ENCODE results near the gene RGS6. TPM values are rescaled to one million over a fixed set of nuclear protein-coding genes. Genes with fewer than 3 reads are reported as not detected.

RGS6 gene
- total RNA-seq, 4 donors from 2014 or later, result 0.84 to 3.0 (median 1.7) TPM; not detected in 1

GRCh38 chr14:71995741-71996140 lies 63.5 kb downstream of the RGS6 start:
- WGBS, 2 donors, result 82 to 90% methylated on average over 9 of the region's 9 CpGs
- no peak overlapping the region for H3K4me3 ChIP-seq (ENCODE audit: low read depth, poor library complexity, severe bottlenecking)
- TF ChIP-seq POLR2A (IDR thresholded peaks at IDR 0.05) (no peak), CTCF (IDR thresholded peaks at IDR 0.05) (no peak)
- intact Hi-C loops (cut with DNase I; ENCODE audit: low total_unique reads), result no loop called here
- DNase-seq (ENCODE audit: low spot score in 2 of 2), result no peak

- 77 to 83% methylated on average over 3 of the region's 3 CpGs for WGBS, 2 donors
- intact Hi-C loops (cut with DNase I; ENCODE audit: low total_unique reads), result no loop called here
- no peak for DNase-seq (ENCODE audit: low spot score in 2 of 2)
- H3K4me3 ChIP-seq (ENCODE audit: low read depth, poor library complexity, severe bottlenecking), result no peak overlapping the region
- TF ChIP-seq POLR2A (IDR thresholded peaks at IDR 0.05) (no peak), CTCF (IDR thresholded peaks at IDR 0.05) (no peak)
Measured at GRCh38 chr14:71996610-71997009, 64.4 kb downstream of the RGS6 start.

- DNase-seq (ENCODE audit: low spot score in 2 of 2), result no peak
- intact Hi-C loops (cut with DNase I; ENCODE audit: low total_unique reads), result no loop called here
- 73 to 80% methylated on average over 9 of the region's 9 CpGs for WGBS, 2 donors
- no peak overlapping the region for H3K4me3 ChIP-seq (ENCODE audit: low read depth, poor library complexity, severe bottlenecking)
- no peak for TF ChIP-seq CTCF (IDR thresholded peaks at IDR 0.05)
- no peak for TF ChIP-seq POLR2A (IDR thresholded peaks at IDR 0.05)
Measured at GRCh38 chr14:72000907-72001306, 68.7 kb downstream of the RGS6 start.

- no peak for DNase-seq (ENCODE audit: low spot score in 2 of 2)
- intact Hi-C loops (cut with DNase I; ENCODE audit: low total_unique reads), result no loop called here
- no peak for TF ChIP-seq POLR2A (IDR thresholded peaks at IDR 0.05)
- TF ChIP-seq CTCF (IDR thresholded peaks at IDR 0.05), result no peak
- H3K4me3 ChIP-seq (ENCODE audit: low read depth, poor library complexity, severe bottlenecking), result no peak overlapping the region
- 85 to 90% methylated on average over 3 of the region's 3 CpGs for WGBS, 2 donors
Measured at GRCh38 chr14:72002731-72003130, 70.5 kb downstream of the RGS6 start.

GRCh38 chr14:72008666-72009065 lies 76.4 kb downstream of the RGS6 start:
- no peak overlapping the region for H3K4me3 ChIP-seq (ENCODE audit: low read depth, poor library complexity, severe bottlenecking)
- no peak for TF ChIP-seq CTCF (IDR thresholded peaks at IDR 0.05)
- no peak for TF ChIP-seq POLR2A (IDR thresholded peaks at IDR 0.05)
- no peak for DNase-seq (ENCODE audit: low spot score in 2 of 2)
- intact Hi-C loops (cut with DNase I; ENCODE audit: low total_unique reads), result no loop called here

GRCh38 chr14:72010474-72010873 lies 78.2 kb downstream of the RGS6 start:
- DNase-seq (ENCODE audit: low spot score in 2 of 2), result no peak
- intact Hi-C loops (cut with DNase I; ENCODE audit: low total_unique reads), result no loop called here
- no peak for TF ChIP-seq POLR2A (IDR thresholded peaks at IDR 0.05)
- TF ChIP-seq CTCF (IDR thresholded peaks at IDR 0.05), result no peak
- no peak overlapping the region for H3K4me3 ChIP-seq (ENCODE audit: low read depth, poor library complexity, severe bottlenecking)
- WGBS, 2 donors, result 66 to 72% methylated on average over 3 of the region's 3 CpGs
